Loucy (cell line): ENCODE measurements around the gene PEX11B.

Experiments used
- H2AFZ ChIP-seq: fragments of 200-600 bp; sonication (generic); 2 replicates; pipeline ENCODE4 v1.6.0; 2016; ENCODE audit warnings: antibody characterized with exemption, mild to moderate bottlenecking, low read length, moderate library complexity
- H3F3A ChIP-seq: fragments of 200-600 bp; 2 replicates; pipeline ENCODE4 v1.6.0; 2016; ENCODE audit warnings: antibody characterized with exemption, low read depth, mild to moderate bottlenecking
- H3K27me3 ChIP-seq: fragments of 200-600 bp; sonication (generic); 2 replicates; pipeline ENCODE4 v1.6.1; 2014; ENCODE audit warnings: low read length, mild to moderate bottlenecking; ENCODE audit not compliant: insufficient read depth, poor library complexity, severe bottlenecking
- H3K36me3 ChIP-seq: fragments of 200-600 bp; sonication (generic); 2 replicates; pipeline ENCODE4 v1.6.1; 2016; ENCODE audit warnings: low read length; ENCODE audit not compliant: insufficient read depth
- H3K4me1 ChIP-seq: fragments of 200-600 bp; sonication (generic); 2 replicates; pipeline ENCODE4 v1.5.1; 2014; ENCODE audit warnings: low read length, mild to moderate bottlenecking; ENCODE audit not compliant: insufficient read depth, poor library complexity, severe bottlenecking
- H3K4me2 ChIP-seq: fragments of 200-600 bp; sonication (generic); 2 replicates; pipeline ENCODE4 v1.6.0; 2014; ENCODE audit warnings: antibody characterized with exemption, low read length, low read depth, mild to moderate bottlenecking; ENCODE audit not compliant: poor library complexity, severe bottlenecking
- H3K4me3 ChIP-seq: fragments of 200-600 bp; sonication (generic); 2 replicates; pipeline ENCODE4 v1.5.1; 2014; ENCODE audit warnings: low read length, mild to moderate bottlenecking, mixed read lengths; ENCODE audit not compliant: poor library complexity, severe bottlenecking
- H3K79me2 ChIP-seq: fragments of 200-600 bp; sonication (generic); 2 replicates; pipeline ENCODE4 v1.6.1; 2014; ENCODE audit warnings: low read length; ENCODE audit not compliant: insufficient read depth
- H3K9ac ChIP-seq: fragments of 200-600 bp; sonication (generic); 2 replicates; pipeline ENCODE4 v1.6.0; 2014; ENCODE audit warnings: mild to moderate bottlenecking, low read depth, low read length, moderate library complexity; ENCODE audit not compliant: poor library complexity, severe bottlenecking
- H3K9me2 ChIP-seq: fragments of 200-600 bp; sonication (generic); replicated peaks from 2 replicates; pipeline ENCODE4 v1.6.1; 2016; ENCODE audit warnings: low read depth, low read length, mixed read lengths
- H3K9me3 ChIP-seq: fragments of 200-600 bp; sonication (generic); 2 replicates; pipeline ENCODE4 v1.6.1; 2014; ENCODE audit warnings: mild to moderate bottlenecking, antibody characterized with exemption, low read length, low read depth; ENCODE audit not compliant: insufficient read depth
- H4K20me1 ChIP-seq: fragments of 200-600 bp; sonication (generic); 2 replicates; pipeline ENCODE4 v1.6.0; 2014; ENCODE audit warnings: antibody characterized with exemption, low read length, mild to moderate bottlenecking; ENCODE audit not compliant: insufficient read depth, poor library complexity, severe bottlenecking
- CTCF ChIP-seq: fragments of 200-600 bp; sonication (generic); conservative IDR thresholded peaks from 2 replicates; pipeline ENCODE4 v1.5.1; 2014; ENCODE audit warnings: mild to moderate bottlenecking, antibody characterized with exemption, low read length
- EZH2phosphoT487 ChIP-seq: fragments of 200-600 bp; IDR thresholded peaks from 2 replicates; pipeline ENCODE4 v1.6.1; 2018; ENCODE audit warnings: antibody characterized with exemption, mild to moderate bottlenecking, moderate library complexity, borderline replicate concordance

Gene PEX11B

GRCh38 chr1:145871994-145872924 lies 46.3 kb downstream of the PEX11B start:
- Histone ChIP-seq H3K9me2 (no peaks in the 10 kb centered on the region), H3K4me3 (peak overlapping the region; percentile 5), H3K9me3 (no peaks in the 10 kb centered on the region), H2AFZ (no peak overlapping the region; the same call in 1 of the 2 replicates), H3K4me2 (no peak overlapping the region), H3K9ac (no peak overlapping the region), H3K79me2 (no peaks in the 10 kb centered on the region), H3K4me1 (no peaks in the 10 kb centered on the region), H3K27me3 (no peaks in the 10 kb centered on the region), H4K20me1 (no peaks in the 10 kb centered on the region), H3K36me3 (no peaks in the 10 kb centered on the region), H3F3A (no peaks in the 10 kb centered on the region)
- no peak for TF ChIP-seq CTCF
- no peak for TF ChIP-seq EZH2phosphoT487

- TF ChIP-seq CTCF (no peak), EZH2phosphoT487 (no peak)
- Histone ChIP-seq H3K4me2 (no peak overlapping the region), H4K20me1 (no peaks in the 10 kb centered on the region), H3F3A (no peaks in the 10 kb centered on the region), H3K9ac (no peak overlapping the region), H3K79me2 (no peaks in the 10 kb centered on the region), H3K27me3 (no peaks in the 10 kb centered on the region), H3K4me1 (no peaks in the 10 kb centered on the region), H3K4me3 (no peak overlapping the region), H3K36me3 (no peaks in the 10 kb centered on the region), H3K9me3 (no peaks in the 10 kb centered on the region), H2AFZ (no peak overlapping the region), H3K9me2 (no peaks in the 10 kb centered on the region)
Observed at GRCh38 chr1:145868232-145868631, 50.3 kb downstream of the PEX11B start.

GRCh38 chr1:145863282-145864018 lies 55.1 kb downstream of the PEX11B start:
- Histone ChIP-seq H2AFZ (no peak overlapping the region), H3K4me1 (no peaks in the 10 kb centered on the region)
- TF ChIP-seq EZH2phosphoT487 = no peak
- no peak for TF ChIP-seq CTCF

More at GRCh38 chr1:145863282-145864018, 55.1 kb downstream of the PEX11B start:
- Histone ChIP-seq H3K9ac (no peak overlapping the region), H3K27me3 (no peaks in the 10 kb centered on the region), H3K4me3 (no peak overlapping the region), H3K4me2 (no peak overlapping the region), H3K36me3 (no peaks in the 10 kb centered on the region), H4K20me1 (no peaks in the 10 kb centered on the region), H3F3A (peaks cover 3% of the 10 kb centered on the region; the same call in 1 of the 2 replicates), H3K79me2 (no peaks in the 10 kb centered on the region), H3K9me2 (no peaks in the 10 kb centered on the region), H3K9me3 (no peaks in the 10 kb centered on the region)
